Hepatocyte (in vitro differentiated cells): ENCODE measurements around the gene GCNT2. TPM values are rescaled to one million over a fixed set of nuclear protein-coding genes. Genes with fewer than 3 reads are reported as not detected.

Experiments
- DNase-seq: peaks from one replicate; pipeline ENCODE4 v3.0.0-alpha.2; 2016; ENCODE audit warnings: low spot score
- H2AFZ ChIP-seq: fragments of 200-600 bp; sonication (generic); 2 replicates; pipeline ENCODE4 v1.6.0; 2016; ENCODE audit warnings: antibody characterized with exemption, mild to moderate bottlenecking
- H3K27ac ChIP-seq: fragments of 200-600 bp; sonication (generic); 2 replicates; pipeline ENCODE4 v1.5.1; 2016; ENCODE audit warnings: mild to moderate bottlenecking
- H3K27me3 ChIP-seq: fragments of 200-600 bp; sonication (generic); 2 replicates; pipeline ENCODE4 v1.6.1; 2016
- H3K36me3 ChIP-seq: fragments of 200-600 bp; sonication (generic); replicated peaks from 2 replicates; pipeline ENCODE4 v1.5.1; 2016; ENCODE audit warnings: low read depth; ENCODE audit not compliant: insufficient read depth
- H3K4me1 ChIP-seq: fragments of 200-600 bp; sonication (generic); 2 replicates; pipeline ENCODE4 v1.5.1; 2016; ENCODE audit warnings: mild to moderate bottlenecking, moderate library complexity; ENCODE audit not compliant: insufficient read depth
- H3K4me2 ChIP-seq: fragments of 200-600 bp; sonication (generic); 2 replicates; pipeline ENCODE4 v1.6.0; 2016
- H3K4me3 ChIP-seq: fragments of 200-600 bp; sonication (generic); 2 replicates; pipeline ENCODE4 v1.5.1; 2016; ENCODE audit warnings: mild to moderate bottlenecking
- H3K79me2 ChIP-seq: fragments of 200-600 bp; sonication (generic); 2 replicates; pipeline ENCODE4 v1.6.0; 2017; ENCODE audit warnings: mild to moderate bottlenecking
- H3K9me2 ChIP-seq: fragments of 200-600 bp; sonication (generic); replicated peaks from 2 replicates; pipeline ENCODE4 v1.6.0; 2017; ENCODE audit warnings: mild to moderate bottlenecking; ENCODE audit not compliant: insufficient read depth
- H3K9me3 ChIP-seq: fragments of 200-600 bp; sonication (generic); 2 replicates; pipeline ENCODE4 v1.5.1; 2016; ENCODE audit warnings: low read depth, mild to moderate bottlenecking
- H4K20me1 ChIP-seq: fragments of 200-600 bp; sonication (generic); 2 replicates; pipeline ENCODE4 v1.6.0; 2016; ENCODE audit warnings: mild to moderate bottlenecking; ENCODE audit not compliant: insufficient read depth, poor library complexity, severe bottlenecking
- EZH2 ChIP-seq: fragments of 200-600 bp; sonication (generic); IDR thresholded peaks from 2 replicates; pipeline ENCODE4 v1.6.1; 2016; ENCODE audit warnings: antibody characterized with exemption, mild to moderate bottlenecking, borderline replicate concordance
- EZH2phosphoT487 ChIP-seq: fragments of 200-600 bp; sonication (generic); IDR thresholded peaks from one replicate; pipeline ENCODE4 v1.6.1; 2018; ENCODE audit warnings: antibody characterized with exemption, mild to moderate bottlenecking, low read depth, moderate library complexity; ENCODE audit not compliant: unreplicated experiment, severe bottlenecking
- WGBS: methylation state at CpG from one replicate; pipeline ENCODE4 v1.1.6; 2016; ENCODE audit warnings: low lambda C conversion rate; ENCODE audit errors: missing lambda C conversion rate; 5-methylcytosine and 5-hydroxymethylcytosine counted together
- polyA plus RNA-seq: library from polyadenylated mRNA; unstranded; fragments of >200 nt; fragmentation: Nextera tagmentation; extraction: Ambion mirVana; gene quantifications from 2 replicates; pipeline ENCODE4 v1.2.1, GENCODE V29; 2016
- total RNA-seq: library from RNA; depleted of rRNA; stranded (reverse); fragments of >200 nt; gene quantifications from 2 replicates; pipeline ENCODE4 v1.2.3, GENCODE V29; 2014
- TF ChIP-seq, protein P1 (sequence below): fragments of 200-600 bp; sonication (generic); IDR thresholded peaks from 2 replicates; pipeline ENCODE4 v1.5.1; 2016; ENCODE audit warnings: antibody characterized with exemption, mild to moderate bottlenecking; ENCODE audit not compliant: poor library complexity

GCNT2 gene
- total and polyA plus RNA-seq, 2 experiments from 2014 or later, result 16.3 to 36.4 TPM

DNA sequence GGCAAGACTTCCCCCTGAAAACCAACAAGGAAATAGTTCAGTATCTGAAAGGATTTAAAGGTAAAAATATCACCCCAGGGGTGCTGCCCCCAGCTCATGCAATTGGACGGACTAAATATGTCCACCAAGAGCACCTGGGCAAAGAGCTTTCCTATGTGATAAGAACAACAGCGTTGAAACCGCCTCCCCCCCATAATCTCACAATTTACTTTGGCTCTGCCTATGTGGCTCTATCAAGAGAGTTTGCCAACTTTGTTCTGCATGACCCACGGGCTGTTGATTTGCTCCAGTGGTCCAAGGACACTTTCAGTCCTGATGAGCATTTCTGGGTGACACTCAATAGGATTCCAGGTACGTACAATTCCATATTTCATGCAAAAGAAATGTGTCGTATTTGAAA lies 35.8 kb downstream of the GCNT2 start:
- H3K79me2 ChIP-seq, result peaks cover 55% of the 10 kb centered on the region
- peak overlapping the region; percentile 78 for H3K4me2 ChIP-seq
- DNase-seq, result no peak
- no peaks in the 10 kb centered on the region for H3K27me3 ChIP-seq
- no peaks in the 10 kb centered on the region for H4K20me1 ChIP-seq
- no peaks in the 10 kb centered on the region for H3K36me3 ChIP-seq
- no peaks in the 10 kb centered on the region for H3K9me3 ChIP-seq
- no peak overlapping the region for H2AFZ ChIP-seq
- peaks cover 11% of the 10 kb centered on the region for H3K4me1 ChIP-seq
- H3K4me3 ChIP-seq, result no peak overlapping the region
- no peak for TF ChIP-seq EZH2phosphoT487
- no peak overlapping the region for H3K27ac ChIP-seq
- 81% methylated on average over 6 of the region's 6 CpGs for whole genome bisulfite sequencing
- no peaks in the 10 kb centered on the region for H3K9me2 ChIP-seq

DNA sequence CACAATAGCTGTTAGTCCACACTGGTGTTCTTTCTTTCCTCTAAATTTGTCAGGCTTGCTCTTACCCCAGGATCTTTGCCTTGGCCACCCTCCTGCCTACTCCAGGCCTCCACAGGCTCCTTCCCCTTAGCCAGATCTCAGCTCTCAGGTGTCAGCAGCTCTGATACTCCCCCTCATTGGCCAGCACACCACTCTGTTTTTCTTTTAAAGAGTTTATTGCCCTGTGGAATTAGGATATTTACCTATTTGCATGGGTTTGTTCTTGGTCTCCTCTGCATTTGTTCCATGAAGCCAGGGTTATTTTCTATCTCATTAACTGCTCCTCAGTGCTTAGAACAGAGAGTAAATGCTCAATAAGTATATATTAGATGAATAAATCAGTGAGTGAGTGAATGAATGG lies 36.8 kb downstream of the GCNT2 start:
- Histone ChIP-seq H2AFZ (no peak overlapping the region), H3K9me2 (no peaks in the 10 kb centered on the region), H3K4me1 (peaks cover 11% of the 10 kb centered on the region), H3K9me3 (no peaks in the 10 kb centered on the region), H3K4me2 (peak overlapping the region; percentile 37), H3K79me2 (peaks cover 50% of the 10 kb centered on the region), H3K27ac (no peak overlapping the region), H4K20me1 (no peaks in the 10 kb centered on the region), H3K4me3 (no peak overlapping the region), H3K36me3 (no peaks in the 10 kb centered on the region), H3K27me3 (no peaks in the 10 kb centered on the region)
- DNase-seq, result no peak
- TF ChIP-seq EZH2phosphoT487 (no peak), EZH2 (no peak)
- TF ChIP-seq, protein P1, sequence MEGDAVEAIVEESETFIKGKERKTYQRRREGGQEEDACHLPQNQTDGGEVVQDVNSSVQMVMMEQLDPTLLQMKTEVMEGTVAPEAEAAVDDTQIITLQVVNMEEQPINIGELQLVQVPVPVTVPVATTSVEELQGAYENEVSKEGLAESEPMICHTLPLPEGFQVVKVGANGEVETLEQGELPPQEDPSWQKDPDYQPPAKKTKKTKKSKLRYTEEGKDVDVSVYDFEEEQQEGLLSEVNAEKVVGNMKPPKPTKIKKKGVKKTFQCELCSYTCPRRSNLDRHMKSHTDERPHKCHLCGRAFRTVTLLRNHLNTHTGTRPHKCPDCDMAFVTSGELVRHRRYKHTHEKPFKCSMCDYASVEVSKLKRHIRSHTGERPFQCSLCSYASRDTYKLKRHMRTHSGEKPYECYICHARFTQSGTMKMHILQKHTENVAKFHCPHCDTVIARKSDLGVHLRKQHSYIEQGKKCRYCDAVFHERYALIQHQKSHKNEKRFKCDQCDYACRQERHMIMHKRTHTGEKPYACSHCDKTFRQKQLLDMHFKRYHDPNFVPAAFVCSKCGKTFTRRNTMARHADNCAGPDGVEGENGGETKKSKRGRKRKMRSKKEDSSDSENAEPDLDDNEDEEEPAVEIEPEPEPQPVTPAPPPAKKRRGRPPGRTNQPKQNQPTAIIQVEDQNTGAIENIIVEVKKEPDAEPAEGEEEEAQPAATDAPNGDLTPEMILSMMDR, result no peak

DNA sequence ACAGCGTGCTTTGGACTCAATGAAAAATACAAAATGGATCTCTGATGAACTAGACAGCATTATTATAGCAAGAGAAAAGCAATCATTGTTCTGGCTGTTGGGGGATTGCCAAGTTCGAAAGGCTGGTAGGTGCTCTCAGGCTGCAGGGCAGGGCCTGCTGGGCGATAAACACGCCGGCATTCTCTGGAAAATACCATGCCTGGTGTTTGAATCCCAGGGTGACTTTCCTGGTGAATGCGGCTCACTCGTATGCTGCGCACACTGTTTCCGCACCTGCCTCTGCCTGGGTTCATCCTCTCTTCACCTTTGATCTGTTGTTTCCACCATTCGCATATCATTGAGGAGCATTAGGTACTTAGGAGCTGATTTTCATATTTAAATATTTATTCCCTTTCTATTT lies 37.4 kb downstream of the GCNT2 start:
- Histone ChIP-seq H4K20me1 (no peaks in the 10 kb centered on the region), H3K79me2 (peaks cover 54% of the 10 kb centered on the region), H2AFZ (no peak overlapping the region), H3K9me3 (no peaks in the 10 kb centered on the region), H3K27me3 (no peaks in the 10 kb centered on the region), H3K36me3 (no peaks in the 10 kb centered on the region), H3K4me1 (peaks cover 11% of the 10 kb centered on the region), H3K9me2 (no peaks in the 10 kb centered on the region), H3K4me3 (no peak overlapping the region), H3K27ac (no peak overlapping the region), H3K4me2 (peak overlapping the region; percentile 37)
- TF ChIP-seq EZH2phosphoT487 (no peak), EZH2 (no peak)
- TF ChIP-seq, protein P1, result no peak
- 76% methylated on average over 10 of the region's 10 CpGs for WGBS
- no peak for DNase-seq

DNA sequence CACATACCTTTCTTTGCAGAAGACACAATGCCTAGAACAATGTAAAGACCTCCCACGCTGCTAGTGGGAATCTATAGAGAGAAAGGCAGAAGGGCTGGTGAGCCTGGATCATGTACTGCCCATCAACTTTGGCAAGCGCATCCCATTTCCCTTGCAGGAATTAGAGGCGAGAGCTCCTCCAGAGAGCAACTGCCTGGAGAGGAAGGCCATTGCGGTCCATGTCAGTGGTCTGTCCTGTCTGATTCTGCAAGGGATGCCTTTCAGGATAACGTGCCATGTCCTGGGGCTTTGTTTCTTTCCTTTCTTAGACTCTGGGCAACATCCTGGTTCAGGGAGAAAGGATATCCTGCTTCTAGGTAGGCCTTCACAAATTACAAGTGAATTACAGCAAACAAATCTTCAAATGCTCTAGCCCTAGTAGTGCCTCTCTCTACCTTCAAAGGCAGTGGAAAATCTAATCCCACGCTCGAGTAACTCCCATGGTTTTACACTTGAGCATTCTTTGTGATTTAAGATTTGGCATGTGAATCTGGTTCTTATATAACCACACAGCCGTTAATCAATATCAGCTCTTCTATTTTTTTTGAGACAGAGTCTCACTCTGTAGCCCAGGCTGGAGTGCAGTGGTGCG lies 38.5 kb downstream of the GCNT2 start:
- Histone ChIP-seq H3K9me2 (no peaks in the 10 kb centered on the region), H3K4me2 (no peak overlapping the region)

More for the DNA sequence above, 38.5 kb downstream of the GCNT2 start:
- no peak overlapping the region for H3K4me3 ChIP-seq
- H3K27ac ChIP-seq, result no peak overlapping the region
- WGBS, result 77% methylated on average over 9 of the region's 9 CpGs
- H3K4me1 ChIP-seq, result peaks cover 11% of the 10 kb centered on the region
- H4K20me1 ChIP-seq, result no peaks in the 10 kb centered on the region
- H3K27me3 ChIP-seq, result no peaks in the 10 kb centered on the region
- no peak overlapping the region for H2AFZ ChIP-seq
- H3K36me3 ChIP-seq, result no peaks in the 10 kb centered on the region
- DNase-seq, result no peak
- H3K79me2 ChIP-seq, result peaks cover 55% of the 10 kb centered on the region
- TF ChIP-seq EZH2phosphoT487 (no peak), EZH2 (no peak)
- TF ChIP-seq, protein P1, result no peak
- H3K9me3 ChIP-seq, result no peaks in the 10 kb centered on the region
